ENCODE results near the gene CHPF2.

- TF ChIP-seq CTCF (IDR thresholded peaks at IDR 0.05) (no peak), POLR2A (IDR thresholded peaks at IDR 0.05) (no peak)
Measured at GRCh38 chr7:151249732-151250072, 17.4 kb downstream of the CHPF2 start.

Measured in uterus (tissue), 2 donors.